ENCODE measurements around the gene SOX6. TPM values are rescaled to one million over a fixed set of nuclear protein-coding genes. Genes with fewer than 3 reads are reported as not detected.

Gene SOX6
- total RNA-seq, 1 donor from 2014 or later: 7.6 TPM

DNA sequence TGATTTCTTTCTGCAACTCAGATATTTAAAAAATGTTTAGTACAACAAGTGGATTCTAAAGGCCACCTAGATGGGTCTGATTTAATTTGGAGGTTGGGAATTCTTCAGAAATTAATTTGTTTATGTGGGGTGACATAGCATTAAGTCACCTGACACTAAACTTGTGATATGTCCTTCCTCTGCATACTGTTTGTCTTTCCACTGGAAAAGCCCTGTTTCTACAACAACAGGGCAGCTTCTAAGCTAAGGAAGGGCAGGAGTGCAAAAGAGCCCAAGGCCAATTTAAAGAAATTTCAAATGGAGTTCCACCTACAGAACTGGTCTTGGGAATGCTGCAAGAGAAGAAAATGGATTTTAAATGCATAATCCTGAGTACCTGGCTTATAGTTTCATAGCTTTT is 319.2 kb downstream of the SOX6 start:
- H3K36me3 Mint-ChIP-seq: peaks cover 3% of the 10 kb centered on the region
- Histone ChIP-seq H3K4me1 (peaks cover 4% of the 10 kb centered on the region), H4K20me1 (ENCODE audit: low read depth) (no peaks in the 10 kb centered on the region)

DNA sequence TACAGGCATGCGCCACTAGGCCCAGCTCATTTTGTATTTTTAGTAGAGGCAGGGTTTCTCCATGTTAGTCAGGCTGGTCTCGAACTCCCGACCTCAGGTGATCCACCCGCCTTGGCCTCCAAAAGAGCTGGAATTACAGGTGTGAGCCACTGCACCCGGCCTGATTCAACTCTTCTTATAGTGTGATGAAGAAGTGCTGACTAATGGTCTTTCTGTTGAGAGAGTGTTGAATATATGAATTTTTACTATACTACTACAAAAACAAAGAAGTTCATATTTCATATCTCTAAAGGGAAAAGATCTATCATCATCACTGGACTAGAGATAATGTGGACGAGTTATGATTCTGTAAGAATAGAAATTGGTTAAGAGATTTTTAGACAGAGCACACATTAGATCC is 320.1 kb downstream of the SOX6 start:
- H3K36me3 ChIP-seq: no peaks in the 10 kb centered on the region
- peaks cover 3% of the 10 kb centered on the region for H3K36me3 Mint-ChIP-seq
- H3K27me3 Mint-ChIP-seq (ENCODE audit: insufficient read depth, low read depth): no peaks in the 10 kb centered on the region
- H4K20me1 ChIP-seq (ENCODE audit: low read depth): no peaks in the 10 kb centered on the region
- H3K27me3 ChIP-seq: no peaks in the 10 kb centered on the region
- H3K4me1 Mint-ChIP-seq: peaks cover 13% of the 10 kb centered on the region
- no peak overlapping the region for H2AFZ ChIP-seq (replicated peaks)
- no peaks in the 10 kb centered on the region for H3F3A ChIP-seq (ENCODE audit: low read depth)
- no peak overlapping the region for H3K4me3 ChIP-seq
- H3K9me3 ChIP-seq (ENCODE audit: low read depth): no peaks in the 10 kb centered on the region
- TF ChIP-seq, protein P1, sequence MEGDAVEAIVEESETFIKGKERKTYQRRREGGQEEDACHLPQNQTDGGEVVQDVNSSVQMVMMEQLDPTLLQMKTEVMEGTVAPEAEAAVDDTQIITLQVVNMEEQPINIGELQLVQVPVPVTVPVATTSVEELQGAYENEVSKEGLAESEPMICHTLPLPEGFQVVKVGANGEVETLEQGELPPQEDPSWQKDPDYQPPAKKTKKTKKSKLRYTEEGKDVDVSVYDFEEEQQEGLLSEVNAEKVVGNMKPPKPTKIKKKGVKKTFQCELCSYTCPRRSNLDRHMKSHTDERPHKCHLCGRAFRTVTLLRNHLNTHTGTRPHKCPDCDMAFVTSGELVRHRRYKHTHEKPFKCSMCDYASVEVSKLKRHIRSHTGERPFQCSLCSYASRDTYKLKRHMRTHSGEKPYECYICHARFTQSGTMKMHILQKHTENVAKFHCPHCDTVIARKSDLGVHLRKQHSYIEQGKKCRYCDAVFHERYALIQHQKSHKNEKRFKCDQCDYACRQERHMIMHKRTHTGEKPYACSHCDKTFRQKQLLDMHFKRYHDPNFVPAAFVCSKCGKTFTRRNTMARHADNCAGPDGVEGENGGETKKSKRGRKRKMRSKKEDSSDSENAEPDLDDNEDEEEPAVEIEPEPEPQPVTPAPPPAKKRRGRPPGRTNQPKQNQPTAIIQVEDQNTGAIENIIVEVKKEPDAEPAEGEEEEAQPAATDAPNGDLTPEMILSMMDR (IDR thresholded peaks at IDR 0.05): no peak
- TF ChIP-seq EZH2phosphoT487 (IDR thresholded peaks at IDR 0.05) (no peak), EZH2 (IDR thresholded peaks at IDR 0.05) (no peak)
- H3K4me2 ChIP-seq: no peak overlapping the region
- no peak overlapping the region for H3K4me3 Mint-ChIP-seq
- H3K9ac ChIP-seq: no peak overlapping the region
- H3K4me1 ChIP-seq: peaks cover 4% of the 10 kb centered on the region
- H3K27ac ChIP-seq: no peak overlapping the region
- H3K27ac Mint-ChIP-seq: no peak overlapping the region
- H3K9me3 Mint-ChIP-seq: no peaks in the 10 kb centered on the region
- H3K79me2 ChIP-seq (ENCODE audit: low read depth): no peaks in the 10 kb centered on the region
- no peak for DNase-seq (ENCODE audit: low spot score)

More for the DNA sequence above, 319.2 kb downstream of the SOX6 start:
- no peak overlapping the region for H3K27ac ChIP-seq
- no peak for TF ChIP-seq EZH2phosphoT487 (IDR thresholded peaks at IDR 0.05)
- TF ChIP-seq, protein P1 (IDR thresholded peaks at IDR 0.05): no peak
- no peak for TF ChIP-seq EZH2 (IDR thresholded peaks at IDR 0.05)
- H3K36me3 ChIP-seq: no peaks in the 10 kb centered on the region
- H3K4me3 Mint-ChIP-seq: no peak overlapping the region
- H3K27me3 ChIP-seq: no peaks in the 10 kb centered on the region
- H3K27me3 Mint-ChIP-seq (ENCODE audit: insufficient read depth, low read depth): no peaks in the 10 kb centered on the region
- H3K4me1 Mint-ChIP-seq: peaks cover 19% of the 10 kb centered on the region
- H3K27ac Mint-ChIP-seq: no peak overlapping the region
- no peaks in the 10 kb centered on the region for H3K9me3 ChIP-seq (ENCODE audit: low read depth)
- no peak overlapping the region for H3K4me3 ChIP-seq
- no peak overlapping the region for H3K4me2 ChIP-seq
- no peak overlapping the region for H2AFZ ChIP-seq (replicated peaks)
- no peak for DNase-seq (ENCODE audit: low spot score)
- no peaks in the 10 kb centered on the region for H3K9me3 Mint-ChIP-seq
- no peaks in the 10 kb centered on the region for H3F3A ChIP-seq (ENCODE audit: low read depth)
- no peaks in the 10 kb centered on the region for H3K79me2 ChIP-seq (ENCODE audit: low read depth)
- no peak overlapping the region for H3K9ac ChIP-seq

DNA sequence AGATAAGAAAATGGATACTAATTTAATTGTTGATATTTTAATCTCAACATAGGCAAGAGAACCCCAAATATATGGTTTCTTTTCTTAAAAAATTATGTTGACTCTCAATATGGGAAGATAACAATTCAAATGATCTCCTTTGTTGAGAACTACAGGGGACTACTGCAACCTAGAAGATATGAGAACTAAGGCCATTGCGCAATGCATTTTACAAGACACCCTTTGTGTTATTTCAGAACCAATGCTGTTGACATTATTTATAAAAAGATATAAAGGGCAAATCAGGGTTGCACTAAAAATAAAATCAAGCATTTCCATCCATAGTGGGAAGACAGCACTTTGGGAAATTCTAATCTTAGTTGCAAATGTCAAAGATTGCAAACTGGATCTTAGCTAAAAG is 322.3 kb downstream of the SOX6 start:
- Histone ChIP-seq H3K4me3 (no peak overlapping the region), H3K4me1 (no peaks in the 10 kb centered on the region), H3F3A (ENCODE audit: low read depth) (no peaks in the 10 kb centered on the region), H3K27me3 (no peaks in the 10 kb centered on the region), H3K9me3 (ENCODE audit: low read depth) (no peaks in the 10 kb centered on the region), H2AFZ (replicated peaks) (no peak overlapping the region), H3K79me2 (ENCODE audit: low read depth) (no peaks in the 10 kb centered on the region), H3K9ac (no peak overlapping the region), H4K20me1 (ENCODE audit: low read depth) (no peaks in the 10 kb centered on the region), H3K36me3 (no peaks in the 10 kb centered on the region), H3K4me2 (no peak overlapping the region), H3K27ac (no peak overlapping the region)
- DNase-seq (ENCODE audit: low spot score): no peak
- Mint-ChIP-seq H3K27me3 (ENCODE audit: insufficient read depth, low read depth) (no peaks in the 10 kb centered on the region), H3K9me3 (no peaks in the 10 kb centered on the region), H3K4me1 (peaks cover 5% of the 10 kb centered on the region), H3K27ac (no peak overlapping the region), H3K36me3 (peaks cover 3% of the 10 kb centered on the region), H3K4me3 (no peak overlapping the region)
- TF ChIP-seq EZH2 (IDR thresholded peaks at IDR 0.05): no peak

DNA sequence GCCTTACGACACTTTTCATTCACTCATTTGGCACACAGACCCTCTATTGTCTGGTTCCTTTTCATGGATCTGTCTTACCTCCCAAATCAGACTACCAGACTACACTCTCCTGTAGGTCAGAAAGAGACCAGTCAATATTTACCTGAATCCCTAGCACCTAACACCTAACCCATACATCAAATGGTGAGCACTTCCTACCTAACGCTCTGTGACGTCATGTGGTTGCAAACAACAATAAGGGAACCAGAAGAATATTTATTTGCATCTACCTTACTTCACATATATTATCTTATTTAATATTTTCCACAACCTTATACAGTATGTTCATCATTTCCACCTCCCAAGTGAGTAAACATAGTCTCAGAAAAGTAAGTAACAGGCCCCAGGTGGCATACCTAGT is 323.4 kb downstream of the SOX6 start:
- no peaks in the 10 kb centered on the region for H3K27me3 Mint-ChIP-seq (ENCODE audit: insufficient read depth, low read depth)

More for the DNA sequence above, 323.4 kb downstream of the SOX6 start:
- Histone ChIP-seq H3K79me2 (ENCODE audit: low read depth) (no peaks in the 10 kb centered on the region), H2AFZ (replicated peaks) (no peak overlapping the region), H4K20me1 (ENCODE audit: low read depth) (no peaks in the 10 kb centered on the region), H3K27ac (no peak overlapping the region), H3K9me3 (ENCODE audit: low read depth) (no peaks in the 10 kb centered on the region), H3K4me3 (no peak overlapping the region), H3K36me3 (no peaks in the 10 kb centered on the region), H3F3A (ENCODE audit: low read depth) (no peaks in the 10 kb centered on the region), H3K27me3 (no peaks in the 10 kb centered on the region), H3K4me2 (no peak overlapping the region), H3K9ac (no peak overlapping the region), H3K4me1 (peaks cover 4% of the 10 kb centered on the region)
- TF ChIP-seq, protein P1 (IDR thresholded peaks at IDR 0.05): no peak
- TF ChIP-seq EZH2phosphoT487 (IDR thresholded peaks at IDR 0.05) (no peak), EZH2 (IDR thresholded peaks at IDR 0.05) (no peak)
- Mint-ChIP-seq H3K9me3 (no peaks in the 10 kb centered on the region), H3K27ac (no peak overlapping the region), H3K4me3 (no peak overlapping the region), H3K4me1 (peaks cover 11% of the 10 kb centered on the region), H3K36me3 (no peaks in the 10 kb centered on the region)
- DNase-seq (ENCODE audit: low spot score): no peak
